Spleen (tissue), 7 donors: ENCODE measurements around the gene HIP1.

Experiments
- POLR2A ChIP-seq, 3 donors: fragments of 450-650 bp; IDR thresholded peaks; one replicate each; pipeline ENCODE4 v1.5.1; 2017; ENCODE audit warnings: antibody characterized with exemption in 3 of 3, mild to moderate bottlenecking in 1 of 3
- POLR2AphosphoS5 ChIP-seq, 3 donors: sonication (generic); formaldehyde crosslinking; IDR thresholded peaks; one replicate each; pipeline ENCODE4 v1.5.1; 2017; ENCODE audit warnings: antibody characterized with exemption in 3 of 3
- TF ChIP-seq, protein P1 (sequence below), 11 experiments: fragments of 200-600 bp in 7 of 11; fragments of 450-650 bp in 4 of 11; sonication (generic) in 4 of 11; IDR thresholded peaks in 8 of 11; conservative IDR thresholded peaks in 3 of 11; 1 replicate in 7 of 11; 2 replicates in 4 of 11; pipeline versions ENCODE4 v1.4.0 to v1.8.0; 2016 to 2021; ENCODE audit warnings: antibody characterized with exemption in 11 of 11, inconsistent platforms in 4 of 11, mild to moderate bottlenecking in 1 of 11
- donor health status: DM: no; HTN: no; CAD: no; lungs with moderate emphysema.
- donor health status: DM: no; HTN: no; CAD: no.
- donor health status: DM: no; HTN: no; CAD: no.

DNA sequence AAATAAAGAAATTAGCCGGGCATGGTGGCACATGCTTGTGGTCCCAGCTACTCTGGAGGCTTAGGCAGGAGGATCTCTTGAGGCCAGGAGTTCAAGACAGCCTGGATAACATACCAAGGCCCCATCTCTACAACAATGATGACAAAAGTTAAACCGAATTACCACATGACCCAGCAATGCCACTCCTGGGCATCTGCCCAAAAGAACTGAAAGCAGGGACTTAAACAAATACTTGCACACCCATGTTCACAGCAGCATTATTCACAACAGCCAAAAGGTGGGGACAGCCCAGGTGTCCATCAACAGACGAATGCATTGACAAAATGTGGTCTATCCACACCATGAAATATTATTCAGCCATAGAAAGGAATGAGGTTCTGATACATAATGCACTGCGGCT lies 83.9 kb downstream of the HIP1 start:
- TF ChIP-seq, protein P1, sequence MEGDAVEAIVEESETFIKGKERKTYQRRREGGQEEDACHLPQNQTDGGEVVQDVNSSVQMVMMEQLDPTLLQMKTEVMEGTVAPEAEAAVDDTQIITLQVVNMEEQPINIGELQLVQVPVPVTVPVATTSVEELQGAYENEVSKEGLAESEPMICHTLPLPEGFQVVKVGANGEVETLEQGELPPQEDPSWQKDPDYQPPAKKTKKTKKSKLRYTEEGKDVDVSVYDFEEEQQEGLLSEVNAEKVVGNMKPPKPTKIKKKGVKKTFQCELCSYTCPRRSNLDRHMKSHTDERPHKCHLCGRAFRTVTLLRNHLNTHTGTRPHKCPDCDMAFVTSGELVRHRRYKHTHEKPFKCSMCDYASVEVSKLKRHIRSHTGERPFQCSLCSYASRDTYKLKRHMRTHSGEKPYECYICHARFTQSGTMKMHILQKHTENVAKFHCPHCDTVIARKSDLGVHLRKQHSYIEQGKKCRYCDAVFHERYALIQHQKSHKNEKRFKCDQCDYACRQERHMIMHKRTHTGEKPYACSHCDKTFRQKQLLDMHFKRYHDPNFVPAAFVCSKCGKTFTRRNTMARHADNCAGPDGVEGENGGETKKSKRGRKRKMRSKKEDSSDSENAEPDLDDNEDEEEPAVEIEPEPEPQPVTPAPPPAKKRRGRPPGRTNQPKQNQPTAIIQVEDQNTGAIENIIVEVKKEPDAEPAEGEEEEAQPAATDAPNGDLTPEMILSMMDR (IDR thresholded peaks at IDR 0.05 in 8 of 11, conservative IDR thresholded peaks at IDR 0.05 in 3 of 11), result no peak
- TF ChIP-seq POLR2AphosphoS5 (IDR thresholded peaks at IDR 0.05) (no peak), POLR2A (IDR thresholded peaks at IDR 0.05) (no peak)
